SK-N-MC (cell line): ENCODE data around the gene SOX1.

Source experiments
- DNase-seq: peaks from one replicate; pipeline ENCODE4 v3.0.0-alpha.2; 2011; ENCODE audit warnings: low read depth, low spot score
- H3K27ac ChIP-seq: fragments of 200-600 bp; sonication (generic); 2 replicates; pipeline ENCODE4 v1.5.1; 2016; ENCODE audit warnings: mixed run types
- H3K36me3 ChIP-seq: fragments of 200-600 bp; sonication (generic); 2 replicates; pipeline ENCODE4 v1.6.1; 2017; ENCODE audit warnings: antibody characterized with exemption, low read length, mixed read lengths; ENCODE audit not compliant: insufficient read depth
- H3K4me3 ChIP-seq: fragments of 200-600 bp; sonication (generic); 2 replicates; pipeline ENCODE4 v1.5.1; 2016
- H3K9ac ChIP-seq: fragments of 200-600 bp; sonication (generic); 2 replicates; pipeline ENCODE4 v1.8.0; 2017; ENCODE audit warnings: mixed run types, mixed read lengths; ENCODE audit not compliant: insufficient read length
- H3K9me3 ChIP-seq: fragments of 200-600 bp; sonication (generic); 2 replicates; pipeline ENCODE4 v1.6.1; 2017; ENCODE audit warnings: low read depth, mild to moderate bottlenecking, antibody characterized with exemption, low read length, moderate library complexity, mixed read lengths
- EZH2 ChIP-seq: fragments of 200-600 bp; sonication (generic); IDR thresholded peaks from one replicate; pipeline ENCODE4 v1.6.1; 2017; ENCODE audit warnings: antibody characterized with exemption
- FOXP2 ChIP-seq: optimal IDR thresholded peaks from 2 replicates; pipeline ENCODE3; 2011; ENCODE audit warnings: mild to moderate bottlenecking, moderate library complexity; ENCODE audit not compliant: insufficient read depth; ENCODE audit errors: extremely low read length, control extremely low read depth
- POLR2AphosphoS5 ChIP-seq: IDR thresholded peaks from 2 replicates; pipeline ENCODE4 v1.6.1; 2012; ENCODE audit warnings: mild to moderate bottlenecking, low read depth, low read length, borderline replicate concordance

The SOX1 gene

GRCh38 chr13:112067116-112067741, at the start of gene SOX1:
Gene SOX1 (plus strand): TSS chr13:112067149. CDS start chr13:112067659, 510 bp downstream.
- TF ChIP-seq EZH2 (no peak), POLR2AphosphoS5 (no peak), FOXP2 (no peak)
- H3K36me3 ChIP-seq: no peaks in the 10 kb centered on the region
- no peak within 1 kb of the TSS for H3K4me3 ChIP-seq
- no peak within 1 kb of the TSS for H3K27ac ChIP-seq
- H3K9ac ChIP-seq: no peak within 1 kb of the TSS
- DNase-seq: no peak
- no peaks in the 10 kb centered on the region for H3K9me3 ChIP-seq

- no peak for DNase-seq
- Histone ChIP-seq H3K36me3 (no peaks in the 10 kb centered on the region), H3K4me3 (no peak overlapping the region), H3K27ac (no peak overlapping the region), H3K9ac (no peak overlapping the region), H3K9me3 (no peaks in the 10 kb centered on the region)
- no peak for TF ChIP-seq POLR2AphosphoS5
- no peak for TF ChIP-seq FOXP2
- no peak for TF ChIP-seq EZH2
Measured at GRCh38 chr13:112024577-112024976, 42.4 kb upstream of the SOX1 start.

- Histone ChIP-seq H3K4me3 (no peak overlapping the region), H3K36me3 (no peaks in the 10 kb centered on the region), H3K9ac (no peak overlapping the region), H3K27ac (no peak overlapping the region), H3K9me3 (no peaks in the 10 kb centered on the region)
- TF ChIP-seq POLR2AphosphoS5 (no peak), FOXP2 (no peak), EZH2 (no peak)
- DNase-seq: no peak
Measured at GRCh38 chr13:112027250-112027649, 39.7 kb upstream of the SOX1 start.

DNA sequence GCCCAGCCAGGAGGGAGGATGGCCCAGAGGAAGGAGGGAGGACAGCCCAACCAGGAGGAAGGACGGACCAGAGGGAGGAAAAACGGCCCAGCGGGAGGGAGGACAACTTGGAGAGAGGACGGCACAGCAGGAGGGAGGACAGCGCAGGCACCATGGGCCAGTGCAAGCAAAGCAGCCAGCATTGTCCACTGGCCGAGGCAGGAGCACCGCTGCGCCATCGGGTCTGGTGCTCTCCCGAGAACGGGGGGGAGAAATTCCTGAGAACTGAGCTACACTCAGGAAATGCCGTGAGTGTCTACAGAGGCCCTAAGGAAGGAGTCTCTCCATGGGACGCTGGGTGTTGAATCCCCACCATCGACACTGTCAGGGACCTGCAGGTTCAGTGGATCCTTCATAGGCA, 38.5 kb upstream of the SOX1 start:
- H3K36me3 ChIP-seq: no peaks in the 10 kb centered on the region
- DNase-seq: no peak
- H3K9me3 ChIP-seq: no peaks in the 10 kb centered on the region
- no peak overlapping the region for H3K27ac ChIP-seq
- H3K9ac ChIP-seq: no peak overlapping the region
- TF ChIP-seq POLR2AphosphoS5 (no peak), FOXP2 (no peak), EZH2 (no peak)
- no peak overlapping the region for H3K4me3 ChIP-seq

DNA sequence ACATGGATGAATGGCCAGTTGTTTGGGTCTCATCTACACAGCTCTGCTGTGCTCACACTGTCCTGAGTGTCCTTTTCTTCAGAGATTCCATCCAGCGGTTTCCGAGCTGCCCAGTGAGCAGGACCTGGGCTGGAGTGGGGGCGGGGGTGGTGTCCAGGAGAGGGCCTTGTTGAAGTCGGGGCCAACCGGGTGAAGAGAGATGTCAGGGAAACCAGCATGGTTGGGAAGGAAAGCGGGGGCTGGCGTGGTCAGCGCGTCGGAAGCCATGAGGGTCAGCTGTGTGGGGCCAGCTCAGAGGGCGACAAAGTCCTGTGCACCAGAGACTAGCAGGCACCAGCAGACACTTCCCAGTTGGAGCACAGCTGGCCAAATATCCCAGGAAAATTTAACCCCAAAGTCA, 37.8 kb upstream of the SOX1 start:
- H3K36me3 ChIP-seq: no peaks in the 10 kb centered on the region
- DNase-seq: no peak
- no peak for TF ChIP-seq POLR2AphosphoS5
- no peak for TF ChIP-seq FOXP2
- no peak for TF ChIP-seq EZH2
- no peak overlapping the region for H3K4me3 ChIP-seq
- H3K9me3 ChIP-seq: no peaks in the 10 kb centered on the region
- no peak overlapping the region for H3K27ac ChIP-seq
- no peak overlapping the region for H3K9ac ChIP-seq

DNA sequence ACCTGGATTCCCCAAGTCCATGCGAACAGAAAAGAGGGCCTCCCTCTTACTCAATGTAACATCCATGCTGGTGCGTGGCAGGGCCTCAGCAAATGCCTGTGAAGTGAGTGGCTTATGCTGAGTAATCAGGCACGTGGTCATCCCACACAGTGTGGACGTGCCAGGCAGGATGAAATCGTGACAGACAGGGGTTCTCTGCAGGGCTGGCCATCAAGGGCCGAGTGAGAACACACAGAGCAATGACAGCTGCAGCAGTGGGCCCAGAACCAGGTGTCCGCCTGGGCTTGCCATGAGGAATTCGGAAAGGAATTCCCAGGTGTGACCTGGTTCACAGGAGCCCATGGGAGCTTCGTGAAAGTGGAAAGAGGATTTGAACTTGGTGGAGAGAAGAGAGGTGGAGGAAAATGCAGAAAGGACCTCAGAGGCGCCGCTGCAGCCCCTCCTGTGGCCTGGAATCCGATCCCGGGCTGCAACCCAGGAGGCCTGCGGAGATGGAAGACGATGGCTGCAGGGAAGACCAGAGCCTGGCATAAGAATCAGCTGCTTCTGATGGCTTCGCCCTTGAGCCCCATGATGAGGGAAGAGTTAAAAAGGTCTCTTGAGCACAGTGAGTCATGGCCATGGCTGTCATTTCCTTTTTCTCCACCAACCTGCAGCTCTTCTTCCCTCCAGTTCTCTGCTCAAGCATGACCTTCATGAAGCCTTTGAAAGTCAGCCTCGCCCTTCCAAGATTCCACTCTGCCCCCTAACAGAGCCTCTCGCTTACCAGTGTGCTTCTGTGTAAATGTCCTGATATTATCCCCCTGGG, 34.6 kb upstream of the SOX1 start:
- H3K9ac ChIP-seq: no peak overlapping the region
- TF ChIP-seq POLR2AphosphoS5: no peak
- TF ChIP-seq FOXP2: no peak
- TF ChIP-seq EZH2: no peak
- H3K36me3 ChIP-seq: no peaks in the 10 kb centered on the region
- H3K9me3 ChIP-seq: no peaks in the 10 kb centered on the region
- DNase-seq: no peak
- no peak overlapping the region for H3K27ac ChIP-seq
- no peak overlapping the region for H3K4me3 ChIP-seq

GRCh38 chr13:112034231-112034630, 32.7 kb upstream of the SOX1 start:
- Histone ChIP-seq H3K9ac (no peak overlapping the region), H3K36me3 (no peaks in the 10 kb centered on the region), H3K4me3 (no peak overlapping the region), H3K9me3 (no peaks in the 10 kb centered on the region), H3K27ac (no peak overlapping the region)
- TF ChIP-seq EZH2 (no peak), POLR2AphosphoS5 (no peak), FOXP2 (no peak)
- no peak for DNase-seq

GRCh38 chr13:112034846-112035245, 32.1 kb upstream of the SOX1 start:
- TF ChIP-seq POLR2AphosphoS5: no peak
- no peak overlapping the region for H3K4me3 ChIP-seq
- DNase-seq: no peak

More at GRCh38 chr13:112034846-112035245, 32.1 kb upstream of the SOX1 start:
- Histone ChIP-seq H3K9me3 (no peaks in the 10 kb centered on the region), H3K9ac (no peak overlapping the region), H3K36me3 (no peaks in the 10 kb centered on the region), H3K27ac (no peak overlapping the region)
